Kidney (tissue), 14 donors: Measurements from ENCODE around the gene RNU7-1. TPM values are rescaled to one million over a fixed set of nuclear protein-coding genes. Genes with fewer than 3 reads are reported as not detected.

Source experiments
- DNase-seq, 5 donors: peaks; one replicate each; pipeline ENCODE4 v3.0.0-alpha.2; 2013 to 2020
- FAIRE-seq: peaks from 2 replicates; lab custom pipeline; 2012; peaks lifted over from hg19 to GRCh38; lab: Jason Lieb, UNC
- H3K27ac ChIP-seq, 2 donors: one replicate each; pipeline ENCODE4 v1.7.0; 2013; ENCODE audit warnings: low read depth in 2 of 2, low read length in 2 of 2, inconsistent platforms in 1 of 2
- H3K27me3 ChIP-seq: one replicate; pipeline ENCODE4 v1.7.1; 2013; ENCODE audit warnings: low read length, inconsistent platforms; ENCODE audit not compliant: control insufficient read depth, insufficient read depth
- H3K36me3 ChIP-seq, 3 donors: one replicate each; pipeline versions ENCODE4 v1.7.0 to v1.7.1; 2013; ENCODE audit warnings: low read length in 3 of 3, control low read depth in 1 of 3, inconsistent platforms in 1 of 3; ENCODE audit not compliant: insufficient read depth in 3 of 3, control insufficient read depth in 2 of 3
- H3K4me1 ChIP-seq, 3 donors: one replicate each; pipeline versions ENCODE4 v1.7.0 to v1.7.1; 2013; ENCODE audit warnings: low read length in 3 of 3, inconsistent platforms in 1 of 3, low read depth in 1 of 3; ENCODE audit not compliant: control insufficient read depth in 2 of 3, insufficient read depth in 2 of 3
- H3K4me3 ChIP-seq, 3 donors: one replicate each; pipeline versions ENCODE4 v1.7.0 to v1.8.1; 2013; ENCODE audit warnings: low read length in 3 of 3, control low read depth in 1 of 3, inconsistent platforms in 1 of 3
- H3K9ac ChIP-seq, 3 donors: one replicate each; pipeline versions ENCODE4 v1.7.0 to v1.7.1; 2013; ENCODE audit warnings: low read length in 3 of 3, control low read depth in 1 of 3, inconsistent platforms in 1 of 3
- H3K9me3 ChIP-seq, 3 donors: one replicate each; pipeline versions ENCODE4 v1.7.0 to v1.7.1; 2013; ENCODE audit warnings: low read length in 3 of 3, control low read depth in 1 of 3, inconsistent platforms in 1 of 3; ENCODE audit not compliant: control insufficient read depth in 2 of 3, insufficient read depth in 1 of 3
- CTCF ChIP-seq: IDR thresholded peaks from 3 replicates; pipeline ENCODE4 v1.5.1; 2012; ENCODE audit warnings: mild to moderate bottlenecking, moderate library complexity, borderline replicate concordance; ENCODE audit not compliant: insufficient read depth; ENCODE audit errors: extremely low read depth
- intact Hi-C: fragments of 100-400 bp; cut with DNase I; formaldehyde crosslinking; loops from one replicate; pipeline ENCODE4 v1.11.1; 2022
- polyA plus RNA-seq: library from polyadenylated mRNA; stranded (reverse); fragments of 350-450 nt; fragmentation: Illumina TruSeq; extraction: RNeasy Lipid Tissue Mini Kit (QIAGEN cat#74804); gene quantifications from one replicate; pipeline ENCODE4 v1.2.3, GENCODE V29; 2014; ENCODE audit warnings: low read depth, low replicate concordance; ENCODE audit not compliant: insufficient read depth
- total RNA-seq: library from RNA; stranded (reverse); fragmentation: NEBNext Ultra II Directional; extraction: Animal tissue kit (Norgen Biotek cat#: 25700); gene quantifications from one replicate; pipeline ENCODE4 v1.2.1, GENCODE V29; 2021
- donor health status: control.
- donor health status: control.
- donor health status: control.
- donor health status: control.
- donor health status: control.
- donor health status: DM: yes; HTN: yes; CAD: no.
- donor health status: Normal renal cell carcinoma (clear cell type).

RNU7-1 gene
- total and polyA plus RNA-seq, 2 donors from 2014 or later = not detected

- Histone ChIP-seq H3K4me3 (peak overlapping the region; percentile 6 to 73 (median 7)), H3K36me3 (peaks cover 3 to 10% (median 4%) of the 10 kb centered on the region in 3 donors), H3K9me3 (no peaks in the 10 kb centered on the region), H3K9ac (peak overlapping the region in 1 of 3 donors; percentile 86), H3K27me3 (no peaks in the 10 kb centered on the region), H3K4me1 (peaks cover 0 to 18% (median 11%) of the 10 kb centered on the region in 3 donors), H3K27ac (peak overlapping the region; percentile 69 to 91)
- intact Hi-C loops = no loop called here
- FAIRE-seq (no peak), DNase-seq (peak in 2 of 5 donors; percentile 77 to 85)
- no peak for TF ChIP-seq CTCF
These were observed 5.0 kb upstream of the RNU7-1 start for GRCh38 chr12:6938353-6939190.

- Histone ChIP-seq H3K4me3 (no peak overlapping the region), H3K4me1 (peaks cover 0 to 18% (median 11%) of the 10 kb centered on the region in 3 donors), H3K27ac (no peak overlapping the region), H3K9ac (no peak overlapping the region), H3K9me3 (no peaks in the 10 kb centered on the region), H3K36me3 (peaks cover 3 to 4% (median 4%) of the 10 kb centered on the region in 3 donors), H3K27me3 (no peaks in the 10 kb centered on the region)
- DNase-seq = no peak
- no peak for TF ChIP-seq CTCF
- intact Hi-C loops = no loop called here
- no peak for FAIRE-seq
These were observed 4.5 kb upstream of the RNU7-1 start for GRCh38 chr12:6939191-6939540.

GRCh38 chr12:6941267-6941666 is 2.3 kb upstream of the RNU7-1 start:
- DNase-seq = peak in 2 of 5 donors; percentile 57 to 79
- Histone ChIP-seq H3K36me3 (peaks cover 0 to 4% (median 3%) of the 10 kb centered on the region in 3 donors), H3K9ac (no peak overlapping the region), H3K4me1 (peaks cover 0 to 31% (median 24%) of the 10 kb centered on the region in 3 donors), H3K9me3 (no peaks in the 10 kb centered on the region), H3K27ac (no peak overlapping the region), H3K27me3 (no peaks in the 10 kb centered on the region), H3K4me3 (no peak overlapping the region)
- TF ChIP-seq CTCF = no peak
- FAIRE-seq = no peak
- intact Hi-C loops = loop anchor here (10.0 kb wide), 1 partner anchor 154 kb away; the partner anchor contains the start of gene C1R
